A549 treated with RU486 at 1 μM for 4 hours (cell line): Measurements from ENCODE around the gene RBX1. TPM values are rescaled to one million over a fixed set of nuclear protein-coding genes. Genes with fewer than 3 reads are reported as not detected.

Experiments
- total RNA-seq: library from RNA; stranded (reverse); fragments of 200-300 nt; extraction: Qiagen RNA extraction; gene quantifications from 5 replicates; pipeline ENCODE4 v1.2.3, GENCODE V29; 2022; ENCODE audit warnings: low read depth

The RBX1 gene
- 53.1 to 57.2 TPM (median 54.3 TPM) in 5 replicates for total RNA-seq

DNA sequence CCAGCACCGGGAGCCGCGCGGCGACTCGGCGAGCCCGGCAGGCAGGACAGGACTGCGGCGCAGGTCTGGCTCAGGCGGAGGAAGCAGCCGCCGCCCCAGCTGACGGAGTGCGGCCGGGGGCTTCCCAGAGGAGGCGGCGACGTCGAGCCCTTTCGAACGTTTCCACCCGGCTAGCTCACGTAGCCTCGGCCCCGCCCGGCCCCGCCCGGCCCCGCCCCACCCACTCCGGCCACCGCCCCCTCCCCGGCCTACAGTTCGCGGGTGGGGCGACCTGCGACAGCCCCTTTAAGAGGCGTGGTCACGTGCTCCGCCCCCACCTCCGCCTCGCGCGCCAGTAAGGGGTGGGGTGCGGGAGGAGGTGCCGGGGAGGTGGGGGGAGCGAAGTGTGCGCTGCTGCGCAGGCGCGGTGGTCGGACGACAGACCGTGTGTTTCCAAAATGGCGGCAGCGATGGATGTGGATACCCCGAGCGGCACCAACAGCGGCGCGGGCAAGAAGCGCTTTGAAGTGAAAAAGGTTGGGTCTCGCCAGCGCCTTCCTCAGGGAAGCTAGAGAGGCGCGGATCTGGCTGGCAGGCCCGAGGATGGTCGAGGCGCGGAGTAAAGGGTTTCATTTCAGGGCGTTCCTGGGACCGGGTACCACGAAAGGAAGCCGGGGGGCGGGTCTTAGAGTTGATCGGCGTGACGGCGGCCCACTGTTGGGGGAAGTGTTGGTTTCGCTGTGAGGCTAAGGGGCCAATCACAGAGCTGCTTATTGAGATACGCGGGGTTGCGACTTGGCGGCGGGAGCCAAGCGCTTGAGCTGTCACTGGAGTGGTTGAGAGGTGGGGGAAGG lies at the start of gene RBX1:
RBX1 (plus strand) TSS at position 417 of the 833 bp plus-strand sequence; CDS start at position 438, 21 bp downstream.

Other genes with a start within 250 kb of the RBX1 start
- gene SLC25A17, start 132.0 kb upstream of the RBX1 start, total RNA-seq: 20.8 to 29.4 TPM (median 23.1 TPM) in 5 replicates
- gene ST13, start 94.7 kb upstream of the RBX1 start, total RNA-seq: 155 to 185 TPM (median 164 TPM) in 5 replicates
- 7.3 to 12.4 TPM (median 9.0 TPM) in 5 replicates for gene XPNPEP3, start 94.2 kb upstream of the RBX1 start, total RNA-seq
- gene DNAJB7, start 89.3 kb upstream of the RBX1 start, total RNA-seq: not detected in 5 replicates
- 17.5 to 24.8 TPM (median 21.0 TPM) in 5 replicates for gene EP300, start 141.2 kb downstream of the RBX1 start, total RNA-seq